H9 (cell line): ENCODE data around the gene DNAH5. TPM values are rescaled to one million over a fixed set of nuclear protein-coding genes. Genes with fewer than 3 reads are reported as not detected.

Experiments
- DNase-seq: peaks from one replicate; pipeline ENCODE4 v3.0.0-alpha.2; 2017
- H2AFZ ChIP-seq: one replicate; pipeline ENCODE4 v1.6.1; 2013; ENCODE audit warnings: mild to moderate bottlenecking, low read length, control low read depth, moderate library complexity
- H2AK5ac ChIP-seq: 2 replicates; pipeline ENCODE4 v1.6.1; 2013; ENCODE audit warnings: low read length, control low read depth, mixed read lengths; ENCODE audit not compliant: insufficient read length
- H2BK120ac ChIP-seq: one replicate; pipeline ENCODE4 v1.6.1; 2013; ENCODE audit warnings: low read depth, mild to moderate bottlenecking, low read length, control low read depth, inconsistent platforms; ENCODE audit not compliant: poor library complexity, severe bottlenecking
- H2BK12ac ChIP-seq: 2 replicates; pipeline ENCODE4 v1.6.1; 2013; ENCODE audit warnings: low read length, control low read depth, mixed read lengths, low read depth; ENCODE audit not compliant: insufficient read length
- H2BK15ac ChIP-seq: 2 replicates; pipeline ENCODE4 v1.6.1; 2013; ENCODE audit warnings: low read depth, low read length, control low read depth
- H2BK20ac ChIP-seq: one replicate; pipeline ENCODE4 v1.6.1; 2013; ENCODE audit warnings: low read depth, mild to moderate bottlenecking, low read length, control low read depth, inconsistent platforms; ENCODE audit not compliant: poor library complexity, severe bottlenecking
- H2BK5ac ChIP-seq: 2 replicates; pipeline ENCODE4 v1.6.1; 2013; ENCODE audit warnings: low read length, control low read depth, mixed read lengths; ENCODE audit not compliant: insufficient read length
- H3K14ac ChIP-seq: 2 replicates; pipeline ENCODE4 v1.6.1; 2013; ENCODE audit warnings: low read length, control low read depth; ENCODE audit not compliant: insufficient read depth
- H3K18ac ChIP-seq: 2 replicates; pipeline ENCODE4 v1.6.1; 2013; ENCODE audit warnings: low read depth, mild to moderate bottlenecking, mixed read lengths, low read length, control low read depth; ENCODE audit not compliant: insufficient read length
- H3K23ac ChIP-seq: 2 replicates; pipeline ENCODE4 v1.6.1; 2013; ENCODE audit warnings: low read length, control low read depth, mixed read lengths, low read depth; ENCODE audit not compliant: insufficient read length
- H3K23me2 ChIP-seq: 2 replicates; pipeline ENCODE4 v1.6.1; 2013; ENCODE audit warnings: low read depth, mild to moderate bottlenecking, mixed read lengths, low read length, control low read depth; ENCODE audit not compliant: insufficient read length, poor library complexity, severe bottlenecking
- H3K27ac ChIP-seq: 2 replicates; pipeline ENCODE4 v1.5.1; 2013; ENCODE audit warnings: low read length, control low read depth, mixed read lengths, low read depth; ENCODE audit not compliant: insufficient read length
- H3K27me3 ChIP-seq: 2 replicates; pipeline ENCODE4 v1.6.1; 2013; ENCODE audit warnings: low read length, control low read depth, inconsistent platforms; ENCODE audit not compliant: insufficient read depth
- H3K4ac ChIP-seq: 2 replicates; pipeline ENCODE4 v1.6.1; 2013; ENCODE audit warnings: low read depth, mild to moderate bottlenecking, control low read depth, inconsistent platforms, low read length, moderate library complexity
- H3K4me1 ChIP-seq: 2 replicates; pipeline ENCODE4 v1.6.1; 2013; ENCODE audit warnings: low read length, control low read depth, inconsistent platforms; ENCODE audit not compliant: insufficient read depth
- H3K4me2 ChIP-seq: 2 replicates; pipeline ENCODE4 v1.6.1; 2013; ENCODE audit warnings: low read length, control low read depth, mixed read lengths; ENCODE audit not compliant: insufficient read length, insufficient read depth
- H3K56ac ChIP-seq: 2 replicates; pipeline ENCODE4 v1.6.1; 2013; ENCODE audit warnings: low read depth, mild to moderate bottlenecking, mixed read lengths, low read length, control low read depth; ENCODE audit not compliant: insufficient read length
- H3K79me1 ChIP-seq: 2 replicates; pipeline ENCODE4 v1.6.1; 2013; ENCODE audit warnings: low read depth, mild to moderate bottlenecking, moderate library complexity, low read length, control low read depth, inconsistent platforms; ENCODE audit not compliant: insufficient read depth, poor library complexity, severe bottlenecking
- H3K79me2 ChIP-seq: 2 replicates; pipeline ENCODE4 v1.6.1; 2013; ENCODE audit warnings: low read length, control low read depth, inconsistent platforms; ENCODE audit not compliant: insufficient read depth
- H3K9ac ChIP-seq: 2 replicates; pipeline ENCODE4 v1.6.1; 2013; ENCODE audit warnings: low read length, control low read depth, mixed read lengths; ENCODE audit not compliant: insufficient read length; ENCODE audit errors: extremely low read depth
- H3K9me3 ChIP-seq: one replicate; pipeline ENCODE4 v1.6.1; 2013; ENCODE audit warnings: low read depth, low read length, inconsistent platforms; ENCODE audit not compliant: control insufficient read depth
- H3T11ph ChIP-seq: one replicate; pipeline ENCODE4 v1.6.1; 2013; ENCODE audit warnings: mild to moderate bottlenecking, low read length, control low read depth, inconsistent platforms
- H4K20me1 ChIP-seq: one replicate; pipeline ENCODE4 v1.6.1; 2013; ENCODE audit not compliant: control insufficient read depth, insufficient read length, insufficient read depth
- H4K5ac ChIP-seq: 2 replicates; pipeline ENCODE4 v1.6.1; 2013; ENCODE audit warnings: low read depth, mild to moderate bottlenecking, mixed read lengths, low read length, control low read depth; ENCODE audit not compliant: insufficient read length
- H4K8ac ChIP-seq: replicated peaks from 2 replicates; pipeline ENCODE4 v1.6.1; 2013; ENCODE audit warnings: low read length, control low read depth, mixed read lengths, low read depth; ENCODE audit not compliant: insufficient read length
- H4K91ac ChIP-seq: 2 replicates; pipeline ENCODE4 v1.6.1; 2013; ENCODE audit warnings: low read depth, mild to moderate bottlenecking, moderate library complexity, mixed read lengths, low read length, control low read depth; ENCODE audit not compliant: insufficient read length
- H3K27ac Mint-ChIP-seq, 3 experiments: 2 replicates in 2 of 3; 3 replicates in 1 of 3; pipeline ENCODE4 v1.8.0; 2020 to 2021; ENCODE audit warnings: mixed read lengths in 3 of 3, mild to moderate bottlenecking in 1 of 3, moderate library complexity in 1 of 3
- H3K27me3 Mint-ChIP-seq: 2 replicates; pipeline ENCODE4 v1.8.0; 2021; ENCODE audit warnings: low read depth, mild to moderate bottlenecking, moderate library complexity, mixed read lengths
- H3K36me3 Mint-ChIP-seq, 3 experiments: 2 replicates in 2 of 3; 3 replicates in 1 of 3; pipeline ENCODE4 v1.8.0; 2020 to 2021; ENCODE audit warnings: low read depth in 3 of 3, mixed read lengths in 3 of 3; ENCODE audit not compliant: insufficient read depth in 1 of 3
- H3K4me1 Mint-ChIP-seq, 2 experiments: 2 replicates each; pipeline ENCODE4 v1.8.0; 2020; ENCODE audit warnings: mixed read lengths in 2 of 2
- H3K4me3 Mint-ChIP-seq, 2 experiments: 2 replicates in 1 of 2; 3 replicates in 1 of 2; pipeline ENCODE4 v1.8.0; 2020 to 2021; ENCODE audit warnings: mild to moderate bottlenecking in 2 of 2, mixed read lengths in 2 of 2, moderate library complexity in 1 of 2
- H3K9me3 Mint-ChIP-seq, 2 experiments: 2 replicates in 1 of 2; 3 replicates in 1 of 2; pipeline ENCODE4 v1.8.0; 2020; ENCODE audit warnings: mild to moderate bottlenecking in 2 of 2, mixed read lengths in 2 of 2, moderate library complexity in 1 of 2
- WGBS: extraction: QIAGEN DNeasy Blood & Tissue Kit; methylation state at CpG from one replicate; pipeline ENCODE4 v1.1.7; 2013; ENCODE audit warnings: missing lambda C conversion rate, low lambda C conversion rate, mixed read lengths; ENCODE audit not compliant: insufficient read length; ENCODE audit errors: extremely low coverage; 5-methylcytosine and 5-hydroxymethylcytosine counted together
- total RNA-seq: library from RNA; stranded (reverse); gene quantifications from 2 replicates; pipeline ENCODE4 v1.2.1, GENCODE V29; 2021
- TF ChIP-seq, protein P1 (sequence below): fragments of 200-600 bp; sonication (generic); conservative IDR thresholded peaks from 3 replicates; pipeline ENCODE4 v1.8.0; 2021; ENCODE audit warnings: antibody characterized with exemption, mild to moderate bottlenecking

The DNAH5 gene
- total RNA-seq, 1 experiment from 2014 or later, result 0.50 TPM

DNA sequence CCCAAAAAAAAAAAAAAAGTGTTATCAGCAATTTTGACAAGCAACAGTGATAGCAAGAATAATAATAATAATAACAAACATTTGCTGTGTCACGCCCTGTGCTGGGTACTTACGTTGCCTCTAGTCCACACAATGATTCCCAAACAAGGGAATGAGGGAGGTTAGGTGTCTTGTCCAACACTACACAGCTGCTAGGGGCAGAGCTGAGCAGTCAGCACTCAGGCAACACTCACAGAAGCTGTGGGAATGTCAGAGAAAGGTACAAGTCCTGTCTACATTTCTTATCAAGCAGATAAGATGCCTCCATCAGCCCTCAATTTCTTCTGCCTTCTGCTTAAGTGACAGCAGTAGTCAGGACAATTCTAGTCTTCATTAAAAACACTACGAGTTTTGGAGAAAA is 111.0 kb downstream of the DNAH5 start:
- Mint-ChIP-seq H3K4me3 (no peak overlapping the region), H3K36me3 (peaks cover 0 to 10% (median 2%) of the 10 kb centered on the region in 3 experiments; a peak in 4 of 7 replicates), H3K27ac (no peak overlapping the region), H3K27me3 (peaks cover 3% of the 10 kb centered on the region; the same call in 1 of the 2 replicates), H3K4me1 (peaks cover 5% of the 10 kb centered on the region in 2 experiments), H3K9me3 (peaks cover 3 to 5% of the 10 kb centered on the region in 2 experiments; a peak in 3 of 5 replicates)
- no peaks in the 10 kb centered on the region for H3K9me3 ChIP-seq
- H3K4ac ChIP-seq, result no peak overlapping the region
- no peak overlapping the region for H3K27ac ChIP-seq
- H2BK5ac ChIP-seq, result no peak overlapping the region
- no peak overlapping the region for H3K18ac ChIP-seq
- no peak overlapping the region for H4K5ac ChIP-seq
- H2BK15ac ChIP-seq, result no peak overlapping the region
- no peaks in the 10 kb centered on the region for H3K23me2 ChIP-seq
- H3K79me2 ChIP-seq, result no peaks in the 10 kb centered on the region
- no peak overlapping the region for H2BK12ac ChIP-seq
- H3K56ac ChIP-seq, result no peak overlapping the region
- no peaks in the 10 kb centered on the region for H3K4me1 ChIP-seq
- DNase-seq, result no peak
- H2AFZ ChIP-seq, result no peak overlapping the region
- no peak overlapping the region for H3K14ac ChIP-seq
- no peak overlapping the region for H3K4me2 ChIP-seq
- H4K8ac ChIP-seq, result no peak overlapping the region
- H3K27me3 ChIP-seq, result no peaks in the 10 kb centered on the region
- no CpG with 5 or more reads among the region's 3 CpGs for WGBS
- TF ChIP-seq, protein P1, sequence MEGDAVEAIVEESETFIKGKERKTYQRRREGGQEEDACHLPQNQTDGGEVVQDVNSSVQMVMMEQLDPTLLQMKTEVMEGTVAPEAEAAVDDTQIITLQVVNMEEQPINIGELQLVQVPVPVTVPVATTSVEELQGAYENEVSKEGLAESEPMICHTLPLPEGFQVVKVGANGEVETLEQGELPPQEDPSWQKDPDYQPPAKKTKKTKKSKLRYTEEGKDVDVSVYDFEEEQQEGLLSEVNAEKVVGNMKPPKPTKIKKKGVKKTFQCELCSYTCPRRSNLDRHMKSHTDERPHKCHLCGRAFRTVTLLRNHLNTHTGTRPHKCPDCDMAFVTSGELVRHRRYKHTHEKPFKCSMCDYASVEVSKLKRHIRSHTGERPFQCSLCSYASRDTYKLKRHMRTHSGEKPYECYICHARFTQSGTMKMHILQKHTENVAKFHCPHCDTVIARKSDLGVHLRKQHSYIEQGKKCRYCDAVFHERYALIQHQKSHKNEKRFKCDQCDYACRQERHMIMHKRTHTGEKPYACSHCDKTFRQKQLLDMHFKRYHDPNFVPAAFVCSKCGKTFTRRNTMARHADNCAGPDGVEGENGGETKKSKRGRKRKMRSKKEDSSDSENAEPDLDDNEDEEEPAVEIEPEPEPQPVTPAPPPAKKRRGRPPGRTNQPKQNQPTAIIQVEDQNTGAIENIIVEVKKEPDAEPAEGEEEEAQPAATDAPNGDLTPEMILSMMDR, result no peak
- no peak overlapping the region for H2AK5ac ChIP-seq
- no peaks in the 10 kb centered on the region for H3K79me1 ChIP-seq
- H4K91ac ChIP-seq, result no peak overlapping the region
- H2BK20ac ChIP-seq, result no peak overlapping the region
- H4K20me1 ChIP-seq, result no peaks in the 10 kb centered on the region
- H3K9ac ChIP-seq, result no peak overlapping the region
- no peak overlapping the region for H2BK120ac ChIP-seq
- no peak overlapping the region for H3T11ph ChIP-seq
- H3K23ac ChIP-seq, result no peak overlapping the region
